Stimulated activated CD8-positive, alpha-beta memory T cell treated with anti-CD3 and anti-CD28 coated beads, Interleukin-15, amount 100 ng/mL, for 24 hours (primary cell): Measurements from ENCODE around the gene SLF1.

Experiments used
- DNase-seq: peaks from one replicate; pipeline ENCODE4 v3.0.0-alpha.2; 2020; ENCODE audit warnings: low read depth

SLF1 gene

GRCh38 chr5:94711785-94712184, 93.3 kb downstream of the SLF1 start:
- no peak for DNase-seq

DNA sequence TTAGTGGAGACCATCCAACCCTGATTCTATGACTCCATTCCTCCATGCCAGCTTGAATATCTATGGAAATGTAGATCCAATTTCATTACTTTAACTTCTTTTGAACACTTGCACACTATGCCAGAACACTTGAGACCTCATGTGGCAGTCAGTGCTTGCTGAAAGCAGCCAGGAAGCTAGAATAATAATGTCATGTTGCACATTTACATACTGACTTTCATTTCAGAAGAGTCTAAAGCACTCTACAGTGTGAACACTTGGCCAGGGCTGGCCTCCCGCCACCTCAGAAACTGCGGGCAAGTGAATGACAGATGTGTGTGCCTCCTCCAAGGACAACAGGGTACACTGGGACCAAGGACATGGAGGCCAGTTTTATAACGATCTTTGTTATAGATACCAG, 97.3 kb downstream of the SLF1 start:
- DNase-seq = no peak

DNA sequence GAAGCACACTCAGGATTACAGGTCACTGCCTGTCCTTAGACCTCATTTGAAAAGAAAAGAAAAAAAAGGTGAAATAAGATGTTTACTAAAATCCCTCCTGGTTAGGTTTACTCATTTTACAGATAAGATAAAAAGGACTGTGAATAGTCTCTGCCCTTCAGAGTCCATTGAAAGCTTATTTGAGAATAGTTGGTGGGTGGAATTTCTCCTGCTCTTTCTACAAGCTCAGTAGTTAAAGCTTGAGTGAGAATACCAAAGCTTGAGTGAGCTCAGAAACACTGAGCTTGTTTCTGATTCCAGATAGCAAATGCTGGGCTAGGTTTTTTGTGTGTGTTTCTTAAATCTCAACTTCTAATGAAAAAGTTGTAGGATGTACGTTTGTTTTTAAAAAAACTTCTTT, 106.7 kb downstream of the SLF1 start:
- no peak for DNase-seq

- DNase-seq = no peak
These were observed 113.0 kb downstream of the SLF1 start for GRCh38 chr5:94731471-94731870.

DNA sequence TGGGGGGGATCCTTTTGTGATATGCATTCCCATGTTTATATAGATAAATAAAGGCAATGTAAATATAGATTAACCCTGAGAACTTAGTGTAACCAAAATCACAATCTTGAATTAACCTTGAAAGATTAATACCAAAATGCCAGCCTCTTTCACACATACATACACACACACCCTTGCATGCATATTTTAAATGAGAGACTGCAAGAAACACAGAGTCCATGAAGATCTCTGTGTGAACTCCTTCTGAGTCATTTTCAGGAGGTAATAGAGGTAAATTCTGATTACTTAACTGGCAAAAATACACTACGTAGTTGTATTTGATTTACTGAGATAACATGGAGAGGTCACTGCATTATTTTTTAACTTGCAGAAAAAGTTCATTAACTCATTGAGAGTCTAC, 118.0 kb downstream of the SLF1 start:
- DNase-seq = no peak

DNA sequence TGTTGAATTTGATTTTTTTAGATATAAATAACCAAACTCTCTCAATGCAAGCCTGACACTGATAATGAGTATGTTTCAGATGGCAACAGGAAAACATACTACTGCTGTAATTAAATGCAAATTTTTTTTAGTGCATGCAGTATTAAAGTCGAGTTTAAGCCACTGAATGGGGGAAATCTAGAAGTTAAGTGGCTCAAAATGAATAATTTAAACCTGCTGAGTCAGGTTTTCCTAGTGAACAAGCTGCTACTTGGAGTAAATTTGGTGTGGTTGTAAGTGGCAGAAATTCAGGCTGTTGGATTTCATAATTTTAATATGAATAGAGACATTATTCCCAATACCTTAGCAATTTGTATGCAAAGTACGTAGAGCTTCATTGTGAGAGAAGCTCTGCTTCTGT, 121.8 kb downstream of the SLF1 start:
- no peak for DNase-seq

DNA sequence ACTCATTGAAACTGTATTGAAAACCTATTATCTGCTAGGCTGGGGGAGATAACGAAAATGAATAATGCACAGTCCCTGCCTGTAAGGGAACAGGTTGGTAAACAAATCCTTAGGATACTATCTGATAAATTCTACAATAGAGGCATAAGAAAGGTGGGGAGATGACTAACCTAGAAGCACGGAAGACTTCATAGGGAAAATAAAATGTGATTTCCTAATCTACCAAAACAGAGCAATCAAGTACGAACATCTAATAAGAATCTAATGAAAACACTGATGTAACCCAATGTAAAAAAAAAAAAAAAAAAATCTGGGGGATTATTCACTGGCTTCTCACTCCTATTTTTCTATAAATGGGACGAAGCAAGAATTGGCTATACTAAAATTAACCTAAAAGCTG, 124.4 kb downstream of the SLF1 start:
- DNase-seq = no peak

DNA sequence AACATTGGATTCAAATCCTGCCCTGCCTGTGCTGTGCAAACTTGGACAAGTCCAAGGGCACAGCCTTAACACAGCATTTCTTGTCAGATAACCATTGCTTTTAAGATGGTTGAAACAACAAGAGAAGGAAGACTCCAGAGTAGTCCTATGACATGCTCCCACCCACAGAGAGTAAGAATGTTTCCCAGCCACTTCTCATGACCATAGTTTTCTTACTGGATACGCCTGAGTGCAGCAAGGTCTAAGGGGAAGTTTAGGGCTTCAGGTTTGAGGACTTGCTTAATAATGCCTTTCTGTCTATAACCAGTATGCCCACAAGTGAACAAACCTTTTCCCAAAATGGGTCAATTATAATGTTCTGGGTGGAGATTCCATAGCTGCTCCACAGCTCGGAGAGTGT, 126.4 kb downstream of the SLF1 start:
- DNase-seq = no peak

- DNase-seq = no peak
These were observed 127.6 kb downstream of the SLF1 start for GRCh38 chr5:94745786-94746730.

DNA sequence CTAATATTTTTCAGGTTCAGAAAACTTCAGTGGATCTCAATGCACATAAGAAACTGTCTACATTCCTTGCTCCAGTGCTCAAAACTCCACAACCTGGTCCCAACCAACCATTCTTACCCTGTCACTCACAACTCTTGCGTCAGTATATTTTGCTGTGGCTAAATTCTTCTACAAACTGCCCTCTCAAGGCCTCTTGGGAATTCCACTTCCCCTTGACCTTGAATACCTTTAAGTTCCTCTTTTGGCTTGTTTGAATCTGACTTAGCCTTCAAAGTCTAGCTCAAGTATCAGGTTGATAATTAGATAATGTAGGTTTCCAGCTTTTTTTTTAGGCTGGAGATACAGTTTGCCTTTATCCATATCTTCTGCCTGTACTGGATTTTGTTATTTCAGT, 128.3 kb downstream of the SLF1 start:
- DNase-seq = no peak
